Uterus (tissue), 4 donors: Measurements from ENCODE around the gene ZNF282. TPM values are rescaled to one million over a fixed set of nuclear protein-coding genes. Genes with fewer than 3 reads are reported as not detected.
"Not testable (repeated sequence)": the region's sequence is repeated elsewhere in the genome, so short reads cannot be mapped to it uniquely, and the experiment has no call there.

Experiments used
- DNase-seq, 2 donors: peaks; one replicate each; pipeline ENCODE4 v3.0.0-alpha.2; 2019 to 2020
- H3K27ac ChIP-seq, 2 donors: fragments of 200-600 bp; sonication (generic); 1 replicate in 1 of 2; 2 replicates in 1 of 2; pipeline ENCODE4 v1.5.1; 2016 to 2018
- H3K27me3 ChIP-seq, 2 donors: fragments of 200-600 bp; sonication (generic); one replicate each; pipeline ENCODE4 v1.5.1; 2018 to 2019; ENCODE audit warnings: control low read depth in 1 of 2
- H3K36me3 ChIP-seq, 2 donors: fragments of 200-600 bp; sonication (generic); one replicate each; pipeline ENCODE4 v1.5.1; 2019; ENCODE audit warnings: control low read depth in 1 of 2
- H3K4me1 ChIP-seq, 2 donors: fragments of 200-600 bp; sonication (generic); one replicate each; pipeline ENCODE4 v1.5.1; 2018 to 2019; ENCODE audit warnings: control low read depth in 1 of 2
- H3K4me3 ChIP-seq, 2 donors: fragments of 200-600 bp; sonication (generic); 1 replicate in 1 of 2; 2 replicates in 1 of 2; pipeline ENCODE4 v1.5.1; 2018 to 2019; ENCODE audit warnings: mild to moderate bottlenecking in 1 of 2
- H3K9me3 ChIP-seq, 2 donors: fragments of 200-600 bp; sonication (generic); one replicate each; pipeline ENCODE4 v1.5.1; 2019; ENCODE audit warnings: control low read depth in 1 of 2
- CTCF ChIP-seq, 4 experiments: fragments of 200-600 bp in 2 of 4; fragments of 450-650 bp in 2 of 4; sonication (generic) in 2 of 4; IDR thresholded peaks; one replicate each; pipeline ENCODE4 v1.5.1; 2016 to 2019; ENCODE audit warnings: antibody characterized with exemption in 4 of 4, mild to moderate bottlenecking in 2 of 4, moderate library complexity in 1 of 4
- POLR2A ChIP-seq, 2 donors: fragments of 450-650 bp; IDR thresholded peaks; one replicate each; pipeline ENCODE4 v1.6.1; 2016; ENCODE audit warnings: antibody characterized with exemption in 2 of 2, mild to moderate bottlenecking in 1 of 2, moderate library complexity in 1 of 2
- intact Hi-C: fragments of 100-400 bp; cut with DNase I; formaldehyde crosslinking; loops from one replicate; pipeline ENCODE4 v1.15.1; 2023; ENCODE audit warnings: low total_unique reads
- total RNA-seq, 4 donors: library from RNA; depleted of rRNA in 3 of 4; stranded (reverse); fragments of >200 nt in 3 of 4; gene quantifications; one replicate each; pipeline versions ENCODE4 v1.1.0 to v1.2.4, GENCODE V29; 2014 to 2023
- donor health status: DM: yes; HTN: yes; CAD: no.

Gene ZNF282
- total RNA-seq, 4 donors from 2014 or later, result 3.2 to 36.4 (median 24.1) TPM

- peaks cover 3 to 5% of the 10 kb centered on the region in 2 donors for H3K4me1 ChIP-seq
- no peaks in the 10 kb centered on the region for H3K9me3 ChIP-seq
- TF ChIP-seq CTCF (IDR thresholded peaks at IDR 0.05), result no peak
- TF ChIP-seq POLR2A (IDR thresholded peaks at IDR 0.05), result no peak
- H3K4me3 ChIP-seq, result no peak overlapping the region
- intact Hi-C loops, result no loop called here
- H3K27ac ChIP-seq, result no peak overlapping the region
- no peak for DNase-seq
- H3K27me3 ChIP-seq, result no peaks in the 10 kb centered on the region
- no peaks in the 10 kb centered on the region for H3K36me3 ChIP-seq
These were observed 50.4 kb downstream of the ZNF282 start for GRCh38 chr7:149245744-149246143.

DNA sequence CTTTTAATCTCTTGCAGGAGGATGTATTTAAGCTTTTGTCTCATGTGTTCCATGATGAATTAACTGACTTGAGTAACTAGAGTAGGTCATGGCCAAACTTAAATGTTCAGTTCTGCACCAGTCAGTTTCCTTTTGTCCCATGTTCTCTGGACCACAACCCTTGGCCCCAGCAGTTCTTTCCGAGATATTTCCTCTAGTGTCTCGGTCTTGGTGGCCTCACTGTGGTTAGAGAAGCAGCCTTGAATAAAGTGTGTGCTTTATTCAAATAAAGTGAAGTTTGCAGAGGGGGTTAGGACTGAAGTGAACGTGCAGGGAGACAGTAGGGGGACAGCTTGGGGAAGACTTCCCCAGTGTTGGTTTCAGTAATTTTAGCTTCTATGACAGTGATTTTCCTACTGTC, 53.4 kb downstream of the ZNF282 start:
- no peak overlapping the region for H3K4me3 ChIP-seq
- TF ChIP-seq CTCF (IDR thresholded peaks at IDR 0.05), result no peak
- TF ChIP-seq POLR2A (IDR thresholded peaks at IDR 0.05), result no peak
- H3K27ac ChIP-seq, result no peak overlapping the region
- H3K27me3 ChIP-seq, result no peaks in the 10 kb centered on the region
- DNase-seq, result no peak
- H3K36me3 ChIP-seq, result no peaks in the 10 kb centered on the region
- intact Hi-C loops, result no loop called here
- H3K9me3 ChIP-seq, result no peaks in the 10 kb centered on the region
- no peaks in the 10 kb centered on the region for H3K4me1 ChIP-seq

GRCh38 chr7:149250151-149250550, 54.8 kb downstream of the ZNF282 start:
- DNase-seq, intact Hi-C loops, H3K36me3 ChIP-seq, H3K27ac ChIP-seq, H3K4me1 ChIP-seq, H3K9me3 ChIP-seq, H3K4me3 ChIP-seq, H3K27me3 ChIP-seq: not testable (repeated sequence)

- H3K27me3 ChIP-seq, H3K4me3 ChIP-seq, H3K4me1 ChIP-seq, H3K9me3 ChIP-seq, DNase-seq, H3K36me3 ChIP-seq, H3K27ac ChIP-seq, intact Hi-C loops: not testable (repeated sequence)
These were observed 56.2 kb downstream of the ZNF282 start for GRCh38 chr7:149251518-149251917.

GRCh38 chr7:149252378-149252777, 57.0 kb downstream of the ZNF282 start:
- Histone ChIP-seq H3K36me3 (no peaks in the 10 kb centered on the region), H3K27ac (no peak overlapping the region), H3K4me3 (no peak overlapping the region), H3K4me1 (no peaks in the 10 kb centered on the region), H3K27me3 (no peaks in the 10 kb centered on the region), H3K9me3 (no peaks in the 10 kb centered on the region)
- no peak for DNase-seq
- intact Hi-C loops, result no loop called here
- TF ChIP-seq CTCF (IDR thresholded peaks at IDR 0.05) (no peak), POLR2A (IDR thresholded peaks at IDR 0.05) (no peak)

DNA sequence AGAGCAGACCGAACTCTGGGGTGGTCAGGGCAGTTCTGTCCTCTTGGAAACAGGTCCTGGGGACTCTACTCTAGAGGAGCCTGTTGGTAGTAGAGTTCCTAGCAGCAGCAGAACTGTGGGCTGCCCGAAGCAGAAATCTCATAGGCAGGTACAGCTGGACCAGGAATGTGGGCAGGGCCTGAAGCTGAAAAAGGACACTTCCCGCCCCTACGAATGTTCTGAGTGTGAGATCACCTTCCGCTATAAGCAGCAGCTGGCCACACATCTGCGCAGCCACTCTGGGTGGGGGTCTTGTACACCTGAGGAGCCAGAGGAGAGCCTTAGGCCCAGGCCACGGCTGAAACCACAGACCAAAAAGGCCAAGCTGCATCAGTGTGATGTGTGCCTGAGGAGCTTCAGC, 58.3 kb downstream of the ZNF282 start:
- intact Hi-C loops, result no loop called here
- no peaks in the 10 kb centered on the region for H3K27me3 ChIP-seq
- H3K9me3 ChIP-seq, result no peaks in the 10 kb centered on the region

More for the DNA sequence above, 58.3 kb downstream of the ZNF282 start:
- DNase-seq, result no peak
- H3K27ac ChIP-seq, result no peak overlapping the region
- H3K4me3 ChIP-seq, result no peak overlapping the region
- no peaks in the 10 kb centered on the region for H3K4me1 ChIP-seq
- TF ChIP-seq CTCF (IDR thresholded peaks at IDR 0.05) (no peak), POLR2A (IDR thresholded peaks at IDR 0.05) (no peak)
- H3K36me3 ChIP-seq, result no peaks in the 10 kb centered on the region
